GM12874 (cell line): Measurements from ENCODE around the gene MTHFD1L.

ENCODE experiments used
- TF ChIP-seq, protein P1 (sequence below): IDR thresholded peaks from 2 replicates; pipeline ENCODE4 v1.5.1; 2011; ENCODE audit warnings: low read depth, mild to moderate bottlenecking, control low read depth, low read length, moderate library complexity; ENCODE audit not compliant: insufficient read depth

Gene MTHFD1L

DNA sequence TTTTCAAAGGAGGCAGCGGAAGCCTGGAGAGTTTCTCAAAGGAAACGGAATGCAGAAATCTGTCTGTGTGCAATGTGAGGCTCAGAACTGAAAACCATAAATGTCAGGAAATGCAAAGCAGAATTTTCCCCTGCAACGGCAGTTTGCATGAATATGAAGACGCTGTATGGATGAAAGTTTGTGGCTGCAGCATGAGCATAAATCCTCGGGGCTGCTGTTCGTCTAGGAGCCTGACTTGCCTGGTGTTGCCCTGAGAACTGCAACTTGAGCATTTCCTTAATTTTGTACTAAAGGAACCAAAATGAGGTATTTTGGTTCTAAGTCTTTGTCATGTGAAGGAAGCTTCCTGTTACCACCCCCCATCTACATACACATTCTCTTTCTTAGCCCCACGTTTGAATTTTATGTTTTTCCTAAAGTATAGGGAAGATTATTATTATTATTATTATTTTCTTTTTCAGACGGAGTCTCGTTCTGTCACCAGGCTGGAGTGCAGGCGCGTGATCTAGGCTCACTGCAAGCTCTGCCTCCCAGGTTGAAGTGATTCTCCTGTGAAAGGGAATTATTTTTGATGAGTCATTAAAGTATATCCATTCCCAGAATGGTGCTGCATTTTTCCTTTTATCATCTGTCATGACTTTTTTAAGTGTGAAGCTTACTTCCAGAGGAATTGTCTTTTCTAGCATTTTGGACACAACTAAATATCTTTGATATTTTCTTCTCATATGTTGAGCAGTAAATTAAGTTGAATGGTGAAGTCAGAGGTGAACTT, 33.1 kb downstream of the MTHFD1L start:
- TF ChIP-seq, protein P1, sequence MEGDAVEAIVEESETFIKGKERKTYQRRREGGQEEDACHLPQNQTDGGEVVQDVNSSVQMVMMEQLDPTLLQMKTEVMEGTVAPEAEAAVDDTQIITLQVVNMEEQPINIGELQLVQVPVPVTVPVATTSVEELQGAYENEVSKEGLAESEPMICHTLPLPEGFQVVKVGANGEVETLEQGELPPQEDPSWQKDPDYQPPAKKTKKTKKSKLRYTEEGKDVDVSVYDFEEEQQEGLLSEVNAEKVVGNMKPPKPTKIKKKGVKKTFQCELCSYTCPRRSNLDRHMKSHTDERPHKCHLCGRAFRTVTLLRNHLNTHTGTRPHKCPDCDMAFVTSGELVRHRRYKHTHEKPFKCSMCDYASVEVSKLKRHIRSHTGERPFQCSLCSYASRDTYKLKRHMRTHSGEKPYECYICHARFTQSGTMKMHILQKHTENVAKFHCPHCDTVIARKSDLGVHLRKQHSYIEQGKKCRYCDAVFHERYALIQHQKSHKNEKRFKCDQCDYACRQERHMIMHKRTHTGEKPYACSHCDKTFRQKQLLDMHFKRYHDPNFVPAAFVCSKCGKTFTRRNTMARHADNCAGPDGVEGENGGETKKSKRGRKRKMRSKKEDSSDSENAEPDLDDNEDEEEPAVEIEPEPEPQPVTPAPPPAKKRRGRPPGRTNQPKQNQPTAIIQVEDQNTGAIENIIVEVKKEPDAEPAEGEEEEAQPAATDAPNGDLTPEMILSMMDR: no peak

DNA sequence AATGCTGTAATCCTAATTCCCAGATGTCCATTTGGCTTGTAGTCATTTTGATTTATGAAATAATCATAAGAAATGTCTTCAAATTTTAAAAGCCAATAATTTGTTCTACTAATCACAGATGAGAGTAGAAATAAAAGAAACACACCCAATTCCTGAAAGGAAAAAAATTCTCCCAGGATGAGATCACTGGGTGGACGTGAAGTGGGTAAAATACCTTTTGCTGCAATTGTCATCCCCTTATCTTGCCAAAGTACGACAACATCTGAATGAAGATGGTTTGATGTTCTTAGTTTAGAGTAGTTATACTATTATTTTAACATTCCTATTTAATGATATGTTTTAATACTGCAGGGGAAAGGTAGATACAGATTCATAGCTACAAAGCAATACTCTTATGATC, 33.7 kb downstream of the MTHFD1L start:
- TF ChIP-seq, protein P1: no peak

DNA sequence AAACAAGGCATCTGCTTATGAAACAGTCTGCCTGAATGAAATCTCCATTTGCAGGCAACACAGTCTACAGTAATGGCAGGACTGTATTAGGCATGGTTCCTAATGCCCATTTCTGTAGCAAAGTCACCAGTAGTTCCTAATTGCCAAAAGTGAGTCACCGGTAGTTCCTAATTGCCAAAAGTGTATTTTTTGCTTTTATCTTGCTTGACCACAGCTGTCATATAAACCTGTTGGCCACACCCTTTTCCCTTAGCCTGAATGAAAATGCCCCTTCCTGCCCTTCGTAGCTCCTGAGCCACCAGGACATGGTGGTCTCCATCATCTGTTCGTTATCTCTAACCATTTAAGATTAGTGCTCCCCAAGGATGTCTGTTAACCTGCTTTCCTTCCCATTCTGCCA, 34.5 kb downstream of the MTHFD1L start:
- TF ChIP-seq, protein P1: no peak

DNA sequence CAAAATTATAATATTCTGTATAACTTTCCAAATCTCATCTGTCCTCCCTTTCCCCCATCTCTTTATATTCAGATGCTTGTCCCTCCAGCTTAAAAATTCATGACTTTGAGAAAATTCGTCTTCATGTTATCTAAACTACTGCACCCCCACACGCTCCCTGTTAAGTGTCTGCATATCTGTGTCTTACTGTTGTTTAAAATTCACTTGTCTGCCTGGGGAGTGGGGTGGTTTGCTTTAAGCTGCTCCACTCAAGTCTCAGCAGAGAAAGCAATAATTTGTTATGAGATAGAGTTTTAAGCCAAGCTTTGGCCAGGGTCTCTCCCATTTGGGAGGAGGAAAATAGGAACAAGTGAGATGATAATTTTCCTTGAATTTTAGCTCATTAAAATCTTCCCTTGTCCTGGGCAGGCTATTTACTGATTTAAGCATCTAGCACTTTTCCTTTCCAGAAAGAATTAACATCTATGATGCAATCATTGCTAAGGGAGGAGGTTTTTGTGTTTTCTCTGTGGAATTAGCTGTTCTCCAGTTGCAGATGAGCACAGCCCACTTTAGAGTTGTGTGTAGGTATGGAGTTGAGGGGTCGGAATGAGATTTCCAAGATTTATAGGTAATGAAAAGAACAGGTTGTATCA, 36.8 kb downstream of the MTHFD1L start:
- TF ChIP-seq, protein P1: no peak

DNA sequence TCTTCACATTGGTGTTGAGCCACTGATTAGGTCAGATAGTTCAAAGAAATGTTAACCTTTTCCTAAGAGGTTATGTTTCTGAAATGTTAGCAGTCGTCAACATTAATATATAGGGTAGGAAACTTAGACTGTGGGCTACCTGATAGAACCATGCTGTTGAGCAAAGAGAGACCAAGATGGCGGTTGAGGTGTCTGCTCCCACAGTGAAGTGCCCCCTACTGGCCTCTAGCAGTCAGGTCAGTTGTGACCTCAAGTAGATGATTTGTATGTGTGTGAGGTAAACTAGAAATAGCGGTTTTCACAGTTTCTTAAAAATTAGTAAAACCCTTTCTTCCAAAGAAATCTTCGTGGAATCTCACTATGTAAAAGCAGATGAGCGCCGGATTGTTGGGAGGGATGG, 40.3 kb downstream of the MTHFD1L start:
- TF ChIP-seq, protein P1: peak; percentile 45

DNA sequence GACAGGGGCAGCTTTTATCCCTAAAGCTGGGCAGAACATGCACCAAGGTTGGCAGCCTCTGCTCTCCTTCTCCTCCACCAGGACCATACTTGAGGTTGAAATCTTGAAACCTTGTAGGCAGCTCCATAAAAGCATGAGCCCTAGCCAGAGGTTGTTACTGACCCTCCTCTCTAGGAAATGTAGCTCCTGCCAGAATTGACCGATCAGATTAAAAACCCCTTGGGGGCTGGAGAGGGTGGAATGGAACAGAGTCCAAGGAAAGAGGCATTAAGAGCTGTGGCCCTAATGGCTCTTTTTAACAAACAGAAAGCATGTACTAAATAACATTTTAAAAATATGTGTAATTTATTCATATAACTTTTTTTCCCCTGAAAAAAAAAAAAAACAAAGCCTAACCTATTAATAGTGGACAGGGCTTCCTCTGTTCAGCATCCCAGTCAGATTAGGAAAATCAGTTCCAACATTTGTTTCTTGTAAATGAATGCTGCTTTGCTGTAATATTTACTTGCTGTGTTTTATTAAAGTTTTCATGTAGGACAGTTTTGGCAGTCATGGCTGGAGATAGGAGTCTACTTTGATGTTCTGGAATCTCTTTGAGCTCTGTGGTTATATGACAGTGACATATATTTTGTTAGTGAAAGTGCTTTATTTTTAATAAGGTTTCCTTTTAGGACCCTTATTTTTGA, 41.3 kb downstream of the MTHFD1L start:
- TF ChIP-seq, protein P1: no peak

DNA sequence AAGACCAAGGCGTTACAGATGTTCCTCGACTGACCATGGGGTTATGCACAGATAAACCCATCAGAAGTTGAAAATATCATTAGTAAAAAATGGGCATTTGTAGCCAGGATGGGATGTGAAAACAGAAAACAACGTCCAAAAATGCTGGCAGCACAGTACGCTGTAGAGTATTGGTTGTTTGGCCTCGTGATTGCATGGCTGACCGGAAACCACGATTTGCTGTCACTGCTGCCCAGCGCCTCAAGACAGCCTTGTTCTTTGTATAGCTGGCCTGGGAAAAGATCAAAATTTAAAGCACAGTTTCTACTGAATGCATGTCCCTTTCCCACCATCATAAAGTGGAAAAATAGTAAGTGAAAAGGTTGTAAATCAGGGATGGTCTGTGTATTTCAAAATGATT, 41.9 kb downstream of the MTHFD1L start:
- TF ChIP-seq, protein P1: no peak
